CD4-positive, CD25-positive, alpha-beta regulatory T cell (primary cell): ENCODE measurements around the gene COX19. TPM values are rescaled to one million over a fixed set of nuclear protein-coding genes. Genes with fewer than 3 reads are reported as not detected.
"Not testable (repeated sequence)": the region's sequence is repeated elsewhere in the genome, so short reads cannot be mapped to it uniquely, and the experiment has no call there.

Experiments used
- ATAC-seq, 2 donors: fragments of 150-1000 bp; cut with Tn5 transposase; one replicate each; pipeline ENCODE4 v1.10.0; 2021; ENCODE audit warnings: low read depth in 2 of 2, moderate number of reproducible peaks in 2 of 2, moderate library complexity in 1 of 2
- DNase-seq, 3 donors: peaks; one replicate each; pipeline versions ENCODE4 v3.0.0 to v3.0.0-alpha.2; 2012 to 2022; ENCODE audit warnings: mixed read lengths in 1 of 3
- H3K27ac ChIP-seq: one replicate; pipeline ENCODE4 v1.7.0; 2013; ENCODE audit warnings: mild to moderate bottlenecking, low read length; ENCODE audit not compliant: insufficient read depth, poor library complexity, severe bottlenecking
- H3K27me3 ChIP-seq: one replicate; pipeline ENCODE4 v1.7.0; 2013; ENCODE audit warnings: low read length; ENCODE audit not compliant: control insufficient read depth, insufficient read depth
- H3K36me3 ChIP-seq: one replicate; pipeline ENCODE4 v1.7.0; 2013; ENCODE audit warnings: mild to moderate bottlenecking, low read length, moderate library complexity; ENCODE audit not compliant: control insufficient read depth, insufficient read depth
- H3K4me1 ChIP-seq: 2 replicates; pipeline ENCODE4 v1.7.0; 2013; ENCODE audit warnings: mild to moderate bottlenecking, low read length; ENCODE audit not compliant: insufficient read depth, control insufficient read depth, poor library complexity, severe bottlenecking
- H3K4me3 ChIP-seq: one replicate; pipeline ENCODE4 v1.7.0; 2013; ENCODE audit warnings: low read depth, mild to moderate bottlenecking, low read length, moderate library complexity
- H3K9me3 ChIP-seq, 2 experiments: 1 replicate in 1 of 2; 2 replicates in 1 of 2; pipeline ENCODE4 v1.7.0; 2013; ENCODE audit warnings: low read length in 2 of 2, mild to moderate bottlenecking in 1 of 2, moderate library complexity in 1 of 2; ENCODE audit not compliant: control insufficient read depth in 2 of 2
- H3K27ac Mint-ChIP-seq, 3 donors: one replicate each; pipeline ENCODE4 v1.8.0; 2020 to 2022; ENCODE audit warnings: mild to moderate bottlenecking in 3 of 3, mixed read lengths in 3 of 3, moderate library complexity in 2 of 3
- H3K27me3 Mint-ChIP-seq: one replicate; pipeline ENCODE4 v1.8.0; 2022; ENCODE audit warnings: mild to moderate bottlenecking, mixed read lengths
- H3K36me3 Mint-ChIP-seq: one replicate; pipeline ENCODE4 v1.8.0; 2020; ENCODE audit warnings: mixed read lengths
- H3K4me1 Mint-ChIP-seq, 4 donors: one replicate each; pipeline ENCODE4 v1.8.0; 2020 to 2022; ENCODE audit warnings: mixed read lengths in 4 of 4, mild to moderate bottlenecking in 1 of 4
- H3K4me3 Mint-ChIP-seq, 4 donors: one replicate each; pipeline ENCODE4 v1.8.0; 2020 to 2022; ENCODE audit warnings: mild to moderate bottlenecking in 4 of 4, mixed read lengths in 4 of 4, moderate library complexity in 3 of 4
- H3K9me3 Mint-ChIP-seq, 7 donors: one replicate each; pipeline ENCODE4 v1.8.0; 2020 to 2022; ENCODE audit warnings: mixed read lengths in 7 of 7, mild to moderate bottlenecking in 3 of 7, moderate library complexity in 2 of 7
- polyA plus RNA-seq, 4 donors: library from polyadenylated mRNA; unstranded; fragments of 300-500 nt; fragmentation: Illumina TruSeq; gene quantifications; one replicate each; pipeline ENCODE4 v1.2.3, GENCODE V29; 2021
- total RNA-seq: library from RNA; stranded (reverse); gene quantifications from one replicate; pipeline ENCODE4 v1.2.3, GENCODE V29; 2022

COX19 gene
- total and polyA plus RNA-seq, 5 donors from 2014 or later = 18.3 to 36.8 (median 24.9) TPM

GRCh38 chr7:926061-927030 is 49.0 kb downstream of the COX19 start:
- Histone ChIP-seq H3K27ac (no peak overlapping the region), H3K9me3 (no peaks in the 10 kb centered on the region), H3K27me3 (no peaks in the 10 kb centered on the region), H3K4me3 (no peak overlapping the region), H3K36me3 (no peaks in the 10 kb centered on the region), H3K4me1 (peaks cover 38% of the 10 kb centered on the region)
- Mint-ChIP-seq H3K9me3 (no peaks in the 10 kb centered on the region), H3K36me3 (no peaks in the 10 kb centered on the region), H3K4me3 (no peak overlapping the region), H3K27ac (peak overlapping the region in 1 of 3 donors; percentile 56), H3K4me1 (peaks cover 4 to 33% (median 15%) of the 10 kb centered on the region in 4 donors), H3K27me3 (no peaks in the 10 kb centered on the region)
- no peak for DNase-seq
- ATAC-seq = no peak

- no peaks in the 10 kb centered on the region for H3K9me3 Mint-ChIP-seq
- DNase-seq (no peak), ATAC-seq (no peak)
- peaks cover 43% of the 10 kb centered on the region for H3K4me1 ChIP-seq
- no peaks in the 10 kb centered on the region for H3K27me3 ChIP-seq
- H3K27ac ChIP-seq = no peak overlapping the region
- H3K27me3 Mint-ChIP-seq = no peaks in the 10 kb centered on the region
- peak overlapping the region in 1 of 3 donors; percentile 31 for H3K27ac Mint-ChIP-seq
- no peak overlapping the region for H3K4me3 ChIP-seq
- H3K4me1 Mint-ChIP-seq = peaks cover 4 to 40% (median 15%) of the 10 kb centered on the region in 4 donors
- H3K4me3 Mint-ChIP-seq = peak overlapping the region in 1 of 4 donors; percentile 24
- no peaks in the 10 kb centered on the region for H3K36me3 Mint-ChIP-seq
- no peaks in the 10 kb centered on the region for H3K36me3 ChIP-seq
- no peaks in the 10 kb centered on the region for H3K9me3 ChIP-seq
Measured at GRCh38 chr7:925601-926000, 49.7 kb downstream of the COX19 start.

- H3K4me1 ChIP-seq = peaks cover 43% of the 10 kb centered on the region
- H3K36me3 ChIP-seq = no peaks in the 10 kb centered on the region
- Mint-ChIP-seq H3K9me3 (no peaks in the 10 kb centered on the region), H3K27me3 (no peaks in the 10 kb centered on the region), H3K36me3 (no peaks in the 10 kb centered on the region), H3K27ac (peak overlapping the region in 1 of 3 donors; percentile 55), H3K4me3 (peak overlapping the region; percentile 52 to 93 (median 70)), H3K4me1 (peaks cover 0 to 37% (median 9%) of the 10 kb centered on the region in 4 donors)
- DNase-seq = peak in 1 of 3 donors; percentile 69
- H3K27me3 ChIP-seq = no peaks in the 10 kb centered on the region
- peak overlapping the region; percentile 14 for H3K27ac ChIP-seq
- H3K9me3 ChIP-seq = no peaks in the 10 kb centered on the region
- no peak overlapping the region for H3K4me3 ChIP-seq
- no peak for ATAC-seq
Measured at GRCh38 chr7:924541-925231, 50.7 kb downstream of the COX19 start.

- H3K27ac Mint-ChIP-seq, ATAC-seq, H3K4me3 ChIP-seq, H3K27me3 ChIP-seq, H3K36me3 Mint-ChIP-seq, H3K9me3 ChIP-seq, DNase-seq, H3K9me3 Mint-ChIP-seq, H3K36me3 ChIP-seq, H3K27me3 Mint-ChIP-seq: not testable (repeated sequence)
- Histone ChIP-seq H3K4me1 (peaks cover 43% of the 10 kb centered on the region), H3K27ac (peak overlapping the region; percentile 83)
- Mint-ChIP-seq H3K4me1 (peaks cover 0 to 31% (median 6%) of the 10 kb centered on the region in 4 donors), H3K4me3 (peak overlapping the region in 1 of 4 donors; percentile 60)
Measured at GRCh38 chr7:924042-924441, 51.3 kb downstream of the COX19 start.

GRCh38 chr7:923108-924041 is 52.0 kb downstream of the COX19 start:
- Mint-ChIP-seq H3K4me3 (peak overlapping the region; percentile 84 to 98 (median 89)), H3K36me3 (no peaks in the 10 kb centered on the region), H3K27me3 (no peaks in the 10 kb centered on the region), H3K9me3 (no peaks in the 10 kb centered on the region), H3K4me1 (peaks cover 0 to 31% (median 4%) of the 10 kb centered on the region in 4 donors), H3K27ac (peak overlapping the region; percentile 82 to 99 (median 92))
- H3K4me1 ChIP-seq = peaks cover 43% of the 10 kb centered on the region
- DNase-seq (peak; percentile 78 to 98 (median 90)), ATAC-seq (peak; percentile 96 to 97)
- H3K27ac ChIP-seq = peak overlapping the region; percentile 83
- H3K4me3 ChIP-seq = peak overlapping the region; percentile 62
- no peaks in the 10 kb centered on the region for H3K9me3 ChIP-seq
- no peaks in the 10 kb centered on the region for H3K36me3 ChIP-seq
- no peaks in the 10 kb centered on the region for H3K27me3 ChIP-seq

GRCh38 chr7:922334-923107 is 52.8 kb downstream of the COX19 start:
- Histone ChIP-seq H3K4me1 (peaks cover 43% of the 10 kb centered on the region), H3K9me3 (no peaks in the 10 kb centered on the region), H3K4me3 (peak overlapping the region; percentile 62), H3K27ac (peak overlapping the region; percentile 83), H3K27me3 (no peaks in the 10 kb centered on the region), H3K36me3 (no peaks in the 10 kb centered on the region)
- peaks cover 0 to 35% (median 4%) of the 10 kb centered on the region in 4 donors for H3K4me1 Mint-ChIP-seq
- no peaks in the 10 kb centered on the region for H3K27me3 Mint-ChIP-seq
- DNase-seq (peak in 1 of 3 donors; percentile 26), ATAC-seq (no peak)
- no peaks in the 10 kb centered on the region for H3K36me3 Mint-ChIP-seq
- H3K9me3 Mint-ChIP-seq = no peaks in the 10 kb centered on the region
- peak overlapping the region; percentile 84 to 98 (median 89) for H3K4me3 Mint-ChIP-seq
- H3K27ac Mint-ChIP-seq = peak overlapping the region; percentile 56 to 92 (median 82)
